Measurements from ENCODE around the gene CHL1.

Gene CHL1, protein sequence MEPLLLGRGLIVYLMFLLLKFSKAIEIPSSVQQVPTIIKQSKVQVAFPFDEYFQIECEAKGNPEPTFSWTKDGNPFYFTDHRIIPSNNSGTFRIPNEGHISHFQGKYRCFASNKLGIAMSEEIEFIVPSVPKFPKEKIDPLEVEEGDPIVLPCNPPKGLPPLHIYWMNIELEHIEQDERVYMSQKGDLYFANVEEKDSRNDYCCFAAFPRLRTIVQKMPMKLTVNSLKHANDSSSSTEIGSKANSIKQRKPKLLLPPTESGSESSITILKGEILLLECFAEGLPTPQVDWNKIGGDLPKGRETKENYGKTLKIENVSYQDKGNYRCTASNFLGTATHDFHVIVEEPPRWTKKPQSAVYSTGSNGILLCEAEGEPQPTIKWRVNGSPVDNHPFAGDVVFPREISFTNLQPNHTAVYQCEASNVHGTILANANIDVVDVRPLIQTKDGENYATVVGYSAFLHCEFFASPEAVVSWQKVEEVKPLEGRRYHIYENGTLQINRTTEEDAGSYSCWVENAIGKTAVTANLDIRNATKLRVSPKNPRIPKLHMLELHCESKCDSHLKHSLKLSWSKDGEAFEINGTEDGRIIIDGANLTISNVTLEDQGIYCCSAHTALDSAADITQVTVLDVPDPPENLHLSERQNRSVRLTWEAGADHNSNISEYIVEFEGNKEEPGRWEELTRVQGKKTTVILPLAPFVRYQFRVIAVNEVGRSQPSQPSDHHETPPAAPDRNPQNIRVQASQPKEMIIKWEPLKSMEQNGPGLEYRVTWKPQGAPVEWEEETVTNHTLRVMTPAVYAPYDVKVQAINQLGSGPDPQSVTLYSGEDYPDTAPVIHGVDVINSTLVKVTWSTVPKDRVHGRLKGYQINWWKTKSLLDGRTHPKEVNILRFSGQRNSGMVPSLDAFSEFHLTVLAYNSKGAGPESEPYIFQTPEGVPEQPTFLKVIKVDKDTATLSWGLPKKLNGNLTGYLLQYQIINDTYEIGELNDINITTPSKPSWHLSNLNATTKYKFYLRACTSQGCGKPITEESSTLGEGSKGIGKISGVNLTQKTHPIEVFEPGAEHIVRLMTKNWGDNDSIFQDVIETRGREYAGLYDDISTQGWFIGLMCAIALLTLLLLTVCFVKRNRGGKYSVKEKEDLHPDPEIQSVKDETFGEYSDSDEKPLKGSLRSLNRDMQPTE (N-terminal part only)

GRCh38 chr3:196311-197148 lies at the start of gene CHL1:
Gene CHL1, plus strand, starts transcription at chr3:196763. Its CDS starts 123,014 bp downstream, at chr3:319777.
- DNase-seq: no peak

DNA sequence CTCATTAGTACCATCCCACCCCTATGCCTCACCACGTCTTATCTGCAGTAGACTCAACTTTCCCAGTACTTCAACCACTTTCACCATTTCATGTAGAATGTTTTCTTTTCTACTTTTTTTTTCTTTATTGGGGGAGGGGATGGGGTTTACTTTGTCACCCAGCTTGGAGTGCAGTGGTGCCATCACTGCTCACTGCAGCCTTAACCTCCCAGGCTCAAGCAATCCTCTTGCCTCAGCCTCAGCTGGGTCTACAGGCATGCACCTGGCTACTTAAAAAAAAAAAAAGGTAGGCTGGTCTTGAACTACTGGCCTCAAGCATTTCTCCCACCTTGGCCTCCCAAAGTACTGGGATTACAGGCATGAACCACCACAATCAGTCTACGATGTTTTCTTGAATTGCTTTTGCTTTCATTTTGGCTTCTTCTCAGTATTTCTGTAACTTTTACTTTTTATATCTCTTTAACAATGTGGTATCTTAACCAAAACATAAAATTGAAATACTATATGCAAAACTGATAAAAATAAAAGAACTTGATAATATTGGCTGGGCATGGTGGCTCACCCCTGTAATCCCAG lies 44.9 kb upstream of the CHL1 start:
- no peak for DNase-seq

- no peak for DNase-seq
These were observed 36.6 kb upstream of the CHL1 start for GRCh38 chr3:159974-160373.

DNA sequence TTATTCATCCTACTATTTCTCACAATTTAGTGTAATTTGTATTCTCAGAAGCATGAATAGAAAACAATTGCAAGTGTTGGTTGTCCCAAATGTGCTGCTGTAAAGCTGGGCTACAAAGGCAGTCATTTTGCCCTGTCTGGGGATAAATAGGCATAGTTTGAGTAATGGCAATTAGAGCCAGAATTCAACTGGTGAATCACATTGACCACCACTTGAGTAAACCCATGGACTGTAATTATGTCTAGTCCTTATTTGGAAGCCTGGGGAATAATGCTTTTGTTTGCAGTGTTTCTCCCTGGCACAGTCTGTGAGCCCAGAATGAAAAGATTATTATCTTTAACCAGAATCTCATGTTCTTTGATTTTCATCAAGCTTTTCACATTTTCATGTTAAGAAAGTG lies 30.5 kb upstream of the CHL1 start:
- no peak for DNase-seq

- no peak for DNase-seq
These were observed 29.8 kb upstream of the CHL1 start for GRCh38 chr3:166799-167198.

- DNase-seq: no peak
These were observed 22.7 kb upstream of the CHL1 start for GRCh38 chr3:173886-174285.

- DNase-seq: no peak
These were observed 11.6 kb upstream of the CHL1 start for GRCh38 chr3:184976-185375.

DNA sequence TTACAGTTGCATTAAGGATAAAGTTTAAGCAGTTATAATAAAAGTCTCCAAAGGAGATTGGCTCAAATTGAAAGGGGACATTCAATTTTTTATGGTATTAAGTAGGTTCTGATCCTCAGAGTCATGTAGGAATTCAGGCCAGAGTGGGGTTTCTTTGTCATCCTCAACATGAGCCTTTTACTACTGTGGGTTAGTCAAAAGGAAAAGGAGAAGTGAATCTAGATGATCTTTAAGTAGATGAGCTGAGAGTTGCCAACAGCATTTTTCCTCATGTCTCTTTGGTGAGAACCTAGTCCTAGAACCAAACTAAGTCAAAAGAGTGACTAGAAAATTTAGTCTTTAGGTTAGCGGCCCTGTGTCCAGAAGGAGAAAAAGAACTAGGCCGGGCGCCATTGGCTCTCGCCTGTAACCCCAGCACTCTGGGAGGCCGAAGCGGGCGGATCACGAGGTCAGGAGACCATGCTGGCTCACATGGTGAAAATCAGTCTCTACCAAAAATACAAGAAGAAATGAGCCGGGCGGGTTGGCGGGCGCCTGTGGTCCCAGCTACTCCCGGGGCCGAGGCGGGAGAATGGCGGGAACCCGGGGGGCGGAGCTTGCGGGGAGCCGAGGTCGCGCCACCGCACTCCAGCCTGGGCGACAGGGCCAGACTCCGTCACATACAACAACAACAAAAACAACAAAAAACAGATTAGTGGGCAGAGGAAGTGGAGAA lies 4.2 kb upstream of the CHL1 start:
- DNase-seq: no peak

GRCh38 chr3:194001-194400 lies 2.6 kb upstream of the CHL1 start:
- no peak for DNase-seq

GRCh38 chr3:194421-194820 lies 2.1 kb upstream of the CHL1 start:
- no peak for DNase-seq

GRCh38 chr3:195666-196065 lies 897 bp upstream of the CHL1 start:
- DNase-seq: no peak

DNA sequence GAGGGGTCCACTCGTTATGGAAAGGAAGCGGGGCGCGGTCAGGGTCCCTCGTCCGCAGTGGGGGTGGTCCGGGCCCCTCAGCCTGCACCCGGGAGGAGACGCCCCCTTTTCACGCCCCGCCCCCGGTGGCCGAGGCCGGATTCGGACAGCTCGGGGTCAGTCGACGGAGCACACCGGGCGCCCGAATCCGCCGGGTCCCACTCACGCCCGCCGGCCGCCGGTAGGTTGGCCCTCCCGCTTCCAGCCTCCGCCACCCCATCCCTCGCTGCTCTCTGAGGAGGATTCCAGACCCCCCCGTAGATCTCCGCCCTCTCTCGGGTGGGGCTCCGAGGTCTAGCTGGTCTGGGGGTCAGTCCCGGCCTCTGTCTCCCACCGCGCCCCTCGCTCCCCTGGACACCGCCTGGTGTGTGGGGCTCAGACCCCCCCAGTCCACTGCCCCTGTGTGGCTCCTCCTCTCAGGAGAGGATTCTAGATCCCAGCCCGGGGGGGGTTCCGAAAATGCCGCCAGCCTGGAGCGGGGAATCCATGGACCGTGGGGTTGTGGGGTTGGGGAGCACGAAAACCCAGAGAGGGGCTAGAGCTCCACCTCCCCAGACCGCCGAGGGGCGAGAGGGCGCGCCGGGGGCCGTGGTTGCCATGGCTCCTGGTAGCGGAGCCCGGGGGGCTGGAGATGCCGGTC lies 725 bp downstream of the CHL1 start:
- no peak for DNase-seq

DNA sequence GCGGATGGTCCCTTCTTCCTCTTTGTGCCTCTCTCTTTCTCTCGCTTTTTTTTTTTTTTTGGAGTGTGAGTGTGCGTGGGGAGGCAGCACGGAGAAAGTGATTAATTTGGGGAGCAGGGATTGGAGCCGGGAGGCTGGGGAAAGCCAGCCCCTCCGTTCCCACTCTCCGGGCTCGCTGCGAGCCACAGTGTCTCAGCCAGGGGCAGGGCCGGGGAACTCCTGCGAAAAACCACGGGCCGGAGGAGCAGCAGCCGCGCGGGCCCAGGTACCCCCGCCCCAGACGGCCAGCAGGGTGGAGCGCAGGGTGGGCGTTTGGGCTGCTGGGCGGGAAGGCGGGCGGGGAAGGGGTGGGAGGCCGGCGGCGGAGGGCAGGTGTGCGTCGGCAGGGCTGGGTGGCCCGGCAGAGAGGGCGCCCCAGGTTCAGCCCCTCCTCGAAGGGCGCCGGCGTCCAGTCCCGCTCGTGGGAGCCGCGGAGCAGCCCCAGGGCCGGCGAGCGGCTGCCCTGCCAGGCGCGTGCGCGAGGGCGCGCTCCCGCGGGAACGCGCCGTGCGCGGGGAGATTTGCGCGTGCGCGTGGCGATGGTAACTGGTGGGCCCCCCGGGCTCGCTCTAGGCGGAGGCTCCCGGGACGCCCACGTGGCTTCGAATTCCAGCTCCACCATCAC lies 1.4 kb downstream of the CHL1 start:
- no peak for DNase-seq

GRCh38 chr3:199835-200234 lies 3.3 kb downstream of the CHL1 start:
- no peak for DNase-seq

DNA sequence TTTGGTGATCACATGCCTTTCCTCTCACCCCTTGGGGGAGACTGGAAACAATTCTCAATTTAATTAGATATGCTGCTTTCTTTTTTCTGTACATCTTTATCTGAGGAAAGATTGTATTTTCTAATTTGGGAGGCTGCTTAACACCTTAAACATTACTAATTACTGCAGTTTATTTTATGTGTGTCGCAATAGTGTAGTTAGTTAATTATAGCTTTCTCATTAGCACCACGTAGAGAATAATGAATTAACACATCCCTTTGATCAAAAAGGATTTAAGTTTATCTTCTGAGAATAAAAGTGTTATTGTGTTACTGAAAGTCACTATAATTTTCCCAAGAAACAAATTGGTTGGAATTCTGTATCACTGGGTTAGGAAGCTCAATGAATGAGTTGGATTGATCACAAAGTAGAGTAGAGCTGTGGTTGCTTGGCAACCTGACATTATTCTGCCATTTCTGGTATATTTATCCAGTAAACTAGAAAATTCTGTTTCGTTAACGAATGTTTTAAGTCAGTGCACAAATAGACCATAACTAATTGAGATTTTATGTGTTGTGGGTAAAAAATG lies 4.3 kb downstream of the CHL1 start:
- DNase-seq: no peak

GRCh38 chr3:204102-204501 lies 7.5 kb downstream of the CHL1 start:
- no peak for DNase-seq

DNA sequence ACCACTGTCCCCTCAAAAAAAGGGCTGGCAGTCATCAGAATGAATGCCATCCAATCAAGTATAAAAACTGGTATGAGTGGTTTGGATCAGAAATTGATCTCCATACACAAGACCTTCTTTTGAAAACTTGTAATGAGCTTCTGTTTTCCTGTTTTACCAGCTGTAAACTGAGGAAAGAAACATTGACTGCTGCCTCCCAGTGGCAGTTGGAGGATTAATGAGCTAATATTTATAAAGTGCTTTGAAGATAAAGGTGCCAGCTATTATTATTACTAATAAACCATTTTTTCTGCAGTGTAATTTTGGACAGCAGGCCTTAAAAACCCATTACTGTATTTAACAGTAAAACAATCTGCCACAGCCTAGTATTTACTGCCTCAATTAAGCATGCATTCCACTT lies 11.4 kb downstream of the CHL1 start:
- DNase-seq: no peak

- DNase-seq: no peak
These were observed 14.1 kb downstream of the CHL1 start for GRCh38 chr3:210669-211068.

DNA sequence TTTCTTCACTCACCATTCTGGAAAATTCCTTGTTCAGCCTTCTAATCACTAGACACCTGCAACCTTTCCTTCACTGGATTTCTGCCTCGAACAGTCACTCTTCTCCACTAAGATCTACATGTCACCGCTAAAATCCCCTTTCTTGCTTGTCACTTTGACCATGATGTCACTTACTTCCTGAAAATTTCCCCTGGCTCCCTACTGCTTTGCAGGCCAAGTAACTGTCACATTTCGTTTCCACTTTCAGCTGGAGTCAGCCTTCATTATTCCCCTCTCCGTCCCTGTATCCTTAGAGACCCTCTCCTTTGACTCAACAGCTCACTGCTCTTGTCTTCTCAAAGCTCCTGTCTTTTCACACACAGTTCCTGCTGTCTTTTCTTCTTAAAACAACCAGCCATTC lies 15.9 kb downstream of the CHL1 start:
- DNase-seq: no peak
